GM13976 (cell line): ENCODE measurements around the gene TCF7L1.

Experiments
- DNase-seq: peaks from one replicate; pipeline ENCODE4 v3.0.0; 2012; ENCODE audit warnings: low spot score
- CTCF ChIP-seq: IDR thresholded peaks from 2 replicates; pipeline ENCODE4 v1.5.1; 2012; ENCODE audit warnings: borderline replicate concordance, mild to moderate bottlenecking; ENCODE audit not compliant: insufficient read depth; ENCODE audit errors: extremely low read depth, missing control alignments, control extremely low read depth
- in situ Hi-C: fragments of 300-500 bp; cut with MboI; formaldehyde crosslinking; loops from one replicate; pipeline ENCODE4 v1.12.0; 2022; ENCODE audit warnings: low sequenced_read_pairs, mixed read lengths, inconsistent platforms; ENCODE audit not compliant: unreplicated experiment

TCF7L1 gene

GRCh38 chr2:85230679-85231467, 97.7 kb downstream of the TCF7L1 start:
- no peak for DNase-seq
- in situ Hi-C loops = no loop called here

GRCh38 chr2:85231468-85231805, 98.2 kb downstream of the TCF7L1 start:
- in situ Hi-C loops = no loop called here
- DNase-seq = no peak
- no peak for TF ChIP-seq CTCF

More at GRCh38 chr2:85230679-85231467, 97.7 kb downstream of the TCF7L1 start:
- no peak for TF ChIP-seq CTCF

- in situ Hi-C loops = no loop called here
- no peak for TF ChIP-seq CTCF
- DNase-seq = no peak
These were observed 98.8 kb downstream of the TCF7L1 start for GRCh38 chr2:85231952-85232351.

- in situ Hi-C loops = no loop called here
- DNase-seq = no peak
- no peak for TF ChIP-seq CTCF
These were observed 101.7 kb downstream of the TCF7L1 start for GRCh38 chr2:85234868-85235267.

GRCh38 chr2:85235281-85235680, 102.1 kb downstream of the TCF7L1 start:
- no peak for DNase-seq
- TF ChIP-seq CTCF = no peak
- in situ Hi-C loops = no loop called here

GRCh38 chr2:85236084-85236483, 102.9 kb downstream of the TCF7L1 start:
- no peak for TF ChIP-seq CTCF
- in situ Hi-C loops = no loop called here
- no peak for DNase-seq

- DNase-seq = no peak
- in situ Hi-C loops = no loop called here
These were observed 104.8 kb downstream of the TCF7L1 start for GRCh38 chr2:85237849-85238565.

More at GRCh38 chr2:85237849-85238565, 104.8 kb downstream of the TCF7L1 start:
- no peak for TF ChIP-seq CTCF
